ENCODE results near the gene MMP20.

MMP20 gene

DNA sequence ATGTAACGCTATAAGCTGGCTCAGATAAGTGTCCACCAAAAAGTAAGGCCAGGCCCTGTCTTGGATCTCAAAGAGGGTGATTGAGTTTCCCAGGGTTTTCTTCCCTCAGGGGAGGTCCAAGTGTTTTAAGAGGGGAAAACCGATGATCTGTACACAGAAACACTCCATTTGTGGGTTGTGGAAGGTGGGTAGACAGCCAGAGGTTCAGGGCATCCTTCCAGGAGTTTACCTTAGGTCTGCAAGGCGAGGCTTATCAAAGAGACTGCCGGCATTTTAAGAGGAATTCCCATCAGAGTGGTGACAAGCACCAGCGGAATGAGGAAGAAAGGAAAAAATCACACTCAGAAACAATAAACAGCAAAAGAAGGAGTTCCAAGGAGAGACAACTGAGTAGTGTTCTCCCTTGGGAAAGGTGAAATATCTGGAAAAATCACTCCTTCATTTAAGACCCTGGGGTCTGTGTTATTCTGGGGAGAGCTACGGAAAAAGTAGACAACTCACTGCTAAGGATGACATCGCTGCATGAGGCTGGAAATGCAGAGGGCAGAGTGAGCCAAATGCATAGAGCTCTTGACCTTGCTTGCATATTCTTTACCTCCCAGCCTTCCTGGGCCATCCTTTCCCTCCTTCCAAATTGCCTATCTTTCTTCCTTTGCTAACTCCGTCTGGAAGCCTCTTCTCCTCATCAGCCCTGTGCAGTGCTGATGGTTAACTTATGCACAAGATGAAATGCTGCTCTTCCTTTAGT lies 72.5 kb downstream of the MMP20 start:
- DNase-seq: no peak

DNA sequence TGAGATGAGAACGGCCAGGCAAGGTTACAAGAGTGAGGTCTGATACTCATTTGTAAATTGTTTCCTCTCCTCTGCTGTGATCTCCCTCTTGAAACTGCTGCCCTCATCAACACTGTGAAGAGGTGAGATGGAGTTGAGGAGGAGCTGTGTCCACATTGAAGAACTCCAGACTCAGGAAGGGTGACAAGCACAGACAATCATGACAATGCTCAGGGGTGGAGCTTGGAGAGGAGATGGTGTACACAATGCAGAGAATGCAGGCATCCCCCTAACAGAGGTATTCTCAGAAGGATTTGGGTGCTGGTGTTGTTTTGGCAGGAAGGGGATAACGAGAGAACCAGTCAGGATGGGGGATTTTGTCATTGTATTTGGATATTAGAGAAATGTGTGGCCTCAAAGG lies 73.1 kb downstream of the MMP20 start:
- DNase-seq: no peak

DNA sequence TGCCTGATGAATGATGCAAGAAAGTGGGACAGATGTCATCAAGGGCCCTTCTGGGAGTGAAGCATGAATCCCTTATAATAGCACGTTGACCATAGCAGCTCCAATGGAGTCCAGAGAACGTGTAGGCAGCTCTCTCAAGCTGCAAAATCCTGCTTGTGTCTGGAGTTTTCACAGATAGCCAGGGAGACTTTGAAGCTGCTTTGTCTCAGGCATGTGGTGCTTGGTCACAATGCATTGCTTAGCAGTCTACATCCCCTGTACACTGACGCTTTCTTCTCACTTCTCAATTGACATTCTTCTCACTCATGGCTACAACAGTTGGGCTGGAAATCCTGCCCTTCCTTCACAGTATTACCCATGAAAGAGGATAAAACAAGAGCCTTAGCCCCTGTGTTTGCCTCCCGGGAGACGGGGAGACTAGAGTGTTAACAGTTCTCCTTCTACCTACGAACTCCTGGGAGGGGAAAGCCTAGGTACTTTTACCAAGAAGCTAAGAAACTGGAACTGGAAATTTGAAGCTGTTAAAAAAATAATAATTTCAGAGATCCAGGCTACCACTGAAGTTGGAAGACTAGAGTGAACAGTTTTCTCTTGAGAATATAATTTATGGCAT lies 73.9 kb downstream of the MMP20 start:
- DNase-seq: no peak

DNA sequence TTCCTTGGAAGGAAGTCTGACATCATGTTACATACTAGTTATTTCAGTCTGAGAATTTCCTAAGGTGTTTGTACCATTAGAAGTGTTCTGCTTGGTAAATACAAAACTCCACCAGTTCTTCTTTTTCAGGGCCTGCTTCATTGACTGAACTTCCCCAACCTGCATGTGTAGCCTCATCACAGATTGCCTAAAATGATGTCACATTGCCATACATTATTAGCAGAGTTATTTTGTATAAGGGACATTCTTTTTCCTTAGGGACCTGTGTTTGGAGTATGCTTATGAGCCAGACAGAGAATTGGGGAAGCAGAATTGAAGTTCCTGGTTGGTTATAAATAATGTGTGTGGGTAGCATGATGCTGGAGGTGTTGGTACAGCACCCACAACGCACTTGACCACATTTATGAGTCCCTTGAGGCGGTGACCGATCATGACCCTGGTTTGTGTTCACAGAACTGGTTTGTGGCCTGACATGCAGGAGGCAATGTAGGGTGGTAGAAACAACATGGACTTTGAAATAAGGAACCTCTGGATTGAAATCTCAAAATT lies 78.1 kb downstream of the MMP20 start:
- peak; percentile 95 for DNase-seq

DNA sequence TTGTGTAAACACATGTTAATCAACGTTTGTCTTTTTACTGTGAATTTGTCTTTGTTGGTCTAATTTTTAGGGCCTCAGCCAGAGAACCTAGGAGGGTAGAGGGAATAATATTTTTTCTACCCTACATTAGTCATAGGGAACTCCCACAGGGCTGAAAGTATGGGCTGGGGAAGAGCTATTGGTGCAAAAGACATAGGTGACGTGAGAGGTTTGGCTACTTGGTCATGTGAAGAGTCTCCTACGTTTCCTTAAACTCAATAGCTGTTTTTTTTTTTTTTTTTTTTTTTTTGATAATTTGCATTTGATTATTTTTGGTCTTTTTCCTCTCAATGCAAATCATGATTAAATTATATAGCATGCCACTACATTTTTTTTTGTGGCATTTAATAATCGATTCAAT lies 78.7 kb downstream of the MMP20 start:
- DNase-seq: peak; percentile 93

DNA sequence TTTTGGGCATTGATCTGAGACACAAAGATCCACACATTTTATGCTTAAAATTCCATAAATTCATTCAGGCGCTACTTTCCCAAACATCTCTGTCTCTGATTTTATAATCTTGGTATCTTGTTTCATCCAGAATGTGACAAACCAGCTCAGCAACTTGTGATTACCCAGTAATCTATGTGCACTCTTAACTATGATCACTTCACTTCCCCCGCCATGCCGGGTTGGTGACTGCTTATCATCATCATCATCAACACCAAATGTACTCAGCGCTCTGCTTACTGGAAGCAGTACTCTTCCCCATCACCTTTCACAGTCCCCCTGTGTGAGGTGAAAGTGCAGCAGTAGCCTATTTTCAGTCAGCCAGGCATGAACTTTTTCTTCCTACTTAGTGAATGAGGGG lies 79.4 kb downstream of the MMP20 start:
- DNase-seq: peak; percentile 45

DNA sequence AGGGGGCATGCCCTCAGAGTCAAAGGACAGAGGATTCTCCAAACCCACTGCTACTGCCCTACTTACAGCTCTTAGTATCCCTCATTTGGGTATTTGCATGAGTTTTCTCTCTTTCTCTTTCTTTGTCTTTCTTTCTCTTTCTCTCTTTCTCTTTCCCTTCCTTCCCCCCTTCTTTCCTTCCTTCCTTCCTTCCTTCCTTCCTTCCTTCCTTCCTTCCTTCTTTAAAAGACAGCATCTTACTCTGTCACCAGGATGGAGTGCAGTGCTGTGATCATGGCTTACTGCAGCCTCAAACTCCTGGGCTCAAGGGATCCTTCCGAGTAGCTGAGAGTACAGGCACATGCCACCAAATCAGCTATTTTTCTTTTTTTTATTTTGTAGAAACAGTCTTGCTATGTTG lies 80.5 kb downstream of the MMP20 start:
- DNase-seq: no peak

DNA sequence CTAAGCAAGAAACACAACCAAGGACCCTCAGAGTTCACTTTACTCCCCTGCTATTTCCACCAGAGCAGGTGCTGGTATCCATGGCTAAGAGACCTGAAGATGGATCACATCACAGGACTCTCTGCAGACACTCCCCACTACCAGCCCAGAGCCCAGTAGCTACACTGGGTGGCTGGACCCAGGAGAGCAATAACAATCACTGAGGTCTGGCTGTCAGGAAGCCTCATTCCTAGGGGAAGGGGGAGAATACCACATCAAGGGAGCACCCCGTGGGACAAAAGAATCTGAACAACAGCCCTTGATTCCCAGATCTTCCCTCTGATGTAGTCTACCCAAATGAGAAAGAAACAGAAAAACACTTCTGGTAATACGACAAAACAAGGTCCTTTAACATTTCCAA lies 85.6 kb downstream of the MMP20 start:
- no peak for DNase-seq

DNA sequence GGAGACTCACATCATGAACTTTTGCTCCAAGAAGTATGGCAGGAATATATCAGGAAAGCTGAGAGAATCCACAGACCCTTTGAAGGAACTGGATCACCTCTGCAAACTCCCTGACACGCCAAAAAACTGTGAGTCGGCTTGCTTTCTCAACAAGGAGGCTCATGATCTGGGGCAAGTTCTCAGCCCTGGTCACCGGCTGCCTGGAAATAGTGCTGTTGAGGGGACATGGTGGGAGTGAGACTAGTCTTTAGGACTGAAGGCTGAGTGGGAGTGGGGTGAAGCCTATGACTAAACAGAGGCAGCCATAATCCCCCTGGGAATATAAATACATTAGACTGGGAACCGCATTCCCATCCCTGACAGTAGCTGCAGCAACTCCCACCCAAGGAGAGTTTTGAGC lies 86.2 kb downstream of the MMP20 start:
- peak; percentile 28 for DNase-seq

DNA sequence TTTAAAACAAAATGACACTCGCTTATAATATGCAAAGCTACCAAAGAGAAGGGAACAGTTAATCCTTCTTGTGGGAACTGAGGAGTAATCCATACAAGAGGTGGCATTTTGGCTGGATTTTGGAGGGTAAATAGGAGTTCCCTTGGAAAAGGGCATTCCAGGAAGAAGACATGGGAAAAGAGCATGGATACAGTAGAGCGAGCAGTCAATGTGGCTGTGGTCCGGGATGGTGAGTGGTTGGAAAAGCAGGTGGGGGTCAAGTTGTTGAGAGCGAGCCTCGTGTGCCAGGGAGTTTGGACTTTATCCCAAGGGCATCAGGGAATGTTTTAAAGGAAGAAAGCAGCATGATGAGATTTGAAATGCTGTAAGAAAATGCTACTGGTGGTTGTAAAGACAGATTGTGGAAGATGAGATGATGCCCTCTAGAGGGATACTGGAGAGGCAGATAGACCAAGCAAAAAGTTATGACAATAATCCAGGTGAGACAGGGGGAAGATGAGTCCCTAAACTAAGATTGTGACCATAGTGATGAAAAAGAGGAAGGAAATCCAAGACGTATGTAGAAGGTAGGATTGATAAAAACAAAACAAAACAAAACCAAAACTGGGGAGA lies 90.8 kb downstream of the MMP20 start:
- DNase-seq: no peak

DNA sequence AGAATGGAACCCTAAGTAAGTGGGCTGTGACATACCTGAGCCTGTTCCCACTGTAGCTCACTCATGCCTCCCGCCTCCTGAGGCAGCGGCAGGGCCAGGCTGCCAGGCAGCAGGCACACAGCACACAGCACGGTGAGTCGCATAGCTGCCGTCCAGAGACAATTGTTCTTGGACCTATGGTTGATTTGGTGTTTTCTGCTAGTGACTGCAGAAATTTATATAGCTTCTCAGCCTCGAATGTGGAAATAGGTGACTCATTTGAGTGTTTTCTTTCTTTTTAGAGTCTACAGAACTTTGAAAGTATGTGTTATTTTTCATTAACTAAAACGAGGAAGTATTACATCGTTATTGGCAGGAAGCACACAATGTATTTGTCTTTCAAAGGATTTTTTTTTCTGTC lies 94.6 kb downstream of the MMP20 start, which contains the start of gene MMP7:
Gene MMP7 (minus strand): TSS at position 190 of the 400 bp plus-strand sequence. CDS start 47 bp downstream, at position 143.
- DNase-seq: peak; percentile 83

DNA sequence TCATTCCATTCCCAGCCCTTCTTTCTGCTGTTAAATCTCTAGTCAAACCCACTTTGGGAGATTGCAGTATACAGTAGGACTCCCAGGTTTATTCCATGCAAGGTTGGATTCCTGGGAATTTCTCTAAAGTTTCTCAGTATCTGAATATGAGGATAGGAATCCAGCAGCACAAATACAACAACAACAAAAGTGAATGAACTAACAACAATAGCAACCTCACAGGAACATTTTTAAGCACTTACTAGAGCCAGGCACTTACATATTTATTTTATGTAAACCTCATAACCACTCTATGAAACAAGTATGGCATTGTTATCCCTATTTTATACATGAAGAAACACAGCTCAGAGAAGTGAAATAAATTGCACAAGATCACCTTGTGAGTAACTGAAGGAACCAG lies 96.5 kb downstream of the MMP20 start:
- DNase-seq: peak; percentile 53

DNA sequence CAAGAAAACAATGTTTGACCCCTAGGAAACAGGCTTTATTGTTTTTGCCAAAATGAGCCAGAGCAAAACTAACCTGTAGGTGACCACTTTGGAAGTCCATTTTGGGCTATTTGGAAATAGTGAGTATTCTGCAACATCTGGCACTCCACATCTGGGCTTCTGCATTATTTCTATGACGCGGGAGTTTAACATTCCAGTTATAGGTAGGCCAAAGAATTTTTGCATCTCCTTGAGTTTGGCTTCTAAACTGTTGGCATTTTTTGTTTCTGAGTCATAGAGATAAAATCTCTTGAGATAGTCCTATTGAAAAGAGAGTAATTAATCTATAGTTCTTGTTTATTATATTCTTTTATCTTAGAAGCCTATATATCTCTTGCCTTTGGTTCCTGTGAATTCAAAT lies 97.4 kb downstream of the MMP20 start:
- DNase-seq: no peak

DNA sequence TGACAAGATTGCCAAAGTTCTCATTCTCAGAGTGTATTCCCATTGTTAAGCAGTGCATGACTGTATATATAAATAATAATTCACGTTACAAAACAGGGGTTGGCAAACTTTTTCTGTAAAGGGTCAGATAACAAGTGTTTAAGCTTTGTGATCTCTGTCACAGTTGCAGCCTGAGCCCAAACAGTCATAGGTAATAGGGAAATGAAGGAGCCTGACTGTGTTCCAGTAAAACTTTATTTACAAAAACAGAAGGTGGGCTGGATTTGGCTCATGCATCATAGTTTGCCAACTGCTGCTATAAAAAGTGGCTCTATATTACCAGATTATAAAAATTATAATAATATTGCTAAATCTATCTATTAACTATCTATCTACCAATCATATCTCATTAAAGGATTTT lies 98.1 kb downstream of the MMP20 start:
- DNase-seq: no peak

Measured in inflammatory macrophage treated with lipopolysaccharide for 4 hours (primary cell).